NOMO-1 treated with DMSO at 0.1 percent for 48 hours (cell line): ENCODE measurements around the gene LGALS3BP.

Source experiments
- DNase-seq: peaks from one replicate; lab custom pipeline; 2025; ENCODE audit not compliant: unreplicated experiment; lab: John Stamatoyannopoulos, UW

The LGALS3BP gene

DNA sequence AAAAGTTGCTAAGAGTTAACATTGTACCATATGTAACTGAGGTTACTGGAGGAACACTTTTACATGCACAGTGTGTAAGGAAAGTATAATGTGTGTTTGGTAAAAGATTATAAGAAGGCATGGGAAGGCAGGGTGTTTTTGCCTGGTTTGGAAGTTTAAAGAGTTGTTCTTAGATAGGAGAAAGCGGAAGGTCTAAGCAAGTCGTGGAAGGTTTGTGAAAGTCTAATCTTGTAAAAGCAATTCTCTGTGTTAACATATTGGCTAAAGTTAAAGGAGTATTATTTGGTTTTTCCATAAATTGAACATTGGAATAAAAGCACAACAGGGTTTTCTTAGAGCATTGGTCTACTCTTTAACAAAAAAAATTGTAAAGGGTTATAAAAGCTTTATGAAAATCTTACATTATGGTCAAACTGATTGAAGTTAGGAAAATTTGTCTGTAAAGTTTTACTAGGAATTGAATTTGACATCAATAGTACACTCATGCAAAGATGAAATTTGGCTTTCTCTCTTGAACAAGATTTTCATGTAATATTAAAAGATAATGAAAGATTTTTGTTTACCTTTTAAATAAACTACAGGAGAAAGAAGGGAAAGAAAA lies 34.5 kb upstream of the LGALS3BP start:
- DNase-seq: no peak

GRCh38 chr17:79012563-79013134 lies 32.9 kb upstream of the LGALS3BP start:
- DNase-seq: no peak

GRCh38 chr17:79011451-79012147 lies 31.9 kb upstream of the LGALS3BP start:
- no peak for DNase-seq

DNA sequence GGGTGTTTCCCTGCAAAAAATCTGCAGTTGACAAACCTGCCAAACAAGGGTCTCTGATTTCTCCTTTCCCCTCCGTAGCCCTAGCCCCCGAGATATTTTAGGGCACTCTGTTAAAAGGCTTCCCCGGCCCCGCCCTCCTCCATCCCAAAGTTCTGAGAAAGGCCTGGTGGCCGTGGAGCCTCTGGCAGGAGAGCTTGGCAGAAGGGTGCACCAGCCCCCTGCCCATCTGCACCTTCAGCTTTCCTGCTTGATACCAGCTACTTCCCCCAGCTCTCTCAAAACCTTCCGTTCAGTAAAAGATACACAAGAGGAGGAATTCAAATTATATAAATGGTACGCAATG lies 30.6 kb upstream of the LGALS3BP start:
- no peak for DNase-seq

DNA sequence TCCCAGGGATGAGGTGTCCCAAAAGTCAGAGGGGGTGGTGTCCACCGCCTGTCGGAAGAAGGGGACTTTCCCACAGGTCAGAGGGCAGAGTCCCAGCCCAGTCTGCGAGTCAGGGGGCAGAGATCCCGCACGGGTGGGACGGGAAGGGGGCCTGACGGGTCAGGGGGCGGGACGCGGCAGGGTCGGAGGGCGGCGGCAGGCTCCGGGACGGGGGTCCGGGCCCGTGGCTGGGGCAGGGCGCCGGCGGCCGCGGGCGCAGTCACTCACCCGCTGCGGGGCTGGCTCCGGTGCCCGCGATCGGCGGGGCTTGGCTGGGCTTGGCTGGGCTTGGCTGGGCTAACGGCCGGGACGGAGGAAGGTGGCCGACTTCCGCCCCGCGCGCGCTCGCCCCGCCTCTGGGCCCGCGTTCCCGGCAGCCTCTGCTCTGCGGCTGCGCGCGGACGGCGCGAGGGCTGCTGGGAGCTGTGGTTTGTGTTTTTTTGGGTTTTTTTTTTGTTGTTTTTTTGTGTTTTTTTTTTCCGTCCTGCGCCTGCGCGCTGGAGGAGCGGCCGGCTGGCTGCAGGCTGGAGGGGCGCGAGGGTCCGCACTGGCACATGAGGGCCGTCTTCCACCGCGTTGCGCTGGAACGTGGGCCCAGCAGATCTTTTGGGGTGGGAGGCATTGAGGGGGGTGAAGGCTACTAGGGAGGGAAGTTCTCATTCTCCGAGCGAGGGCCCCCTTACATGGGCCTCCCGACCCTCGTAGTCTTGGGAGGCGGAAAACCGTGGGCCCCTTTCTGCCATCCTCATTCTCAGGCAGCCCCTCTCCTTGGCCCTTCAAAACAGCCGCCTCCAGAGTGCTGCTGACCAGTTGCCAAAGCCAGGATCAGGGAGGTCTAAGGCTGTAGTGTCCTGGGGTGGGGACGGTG lies 29.9 kb upstream of the LGALS3BP start, which contains the start of gene CANT1:
Gene CANT1 (minus strand): TSS at position 368 of the 907 bp plus-strand sequence. CDS start 12,142 bp downstream, outside the sequence.
- peak; percentile 71 for DNase-seq

DNA sequence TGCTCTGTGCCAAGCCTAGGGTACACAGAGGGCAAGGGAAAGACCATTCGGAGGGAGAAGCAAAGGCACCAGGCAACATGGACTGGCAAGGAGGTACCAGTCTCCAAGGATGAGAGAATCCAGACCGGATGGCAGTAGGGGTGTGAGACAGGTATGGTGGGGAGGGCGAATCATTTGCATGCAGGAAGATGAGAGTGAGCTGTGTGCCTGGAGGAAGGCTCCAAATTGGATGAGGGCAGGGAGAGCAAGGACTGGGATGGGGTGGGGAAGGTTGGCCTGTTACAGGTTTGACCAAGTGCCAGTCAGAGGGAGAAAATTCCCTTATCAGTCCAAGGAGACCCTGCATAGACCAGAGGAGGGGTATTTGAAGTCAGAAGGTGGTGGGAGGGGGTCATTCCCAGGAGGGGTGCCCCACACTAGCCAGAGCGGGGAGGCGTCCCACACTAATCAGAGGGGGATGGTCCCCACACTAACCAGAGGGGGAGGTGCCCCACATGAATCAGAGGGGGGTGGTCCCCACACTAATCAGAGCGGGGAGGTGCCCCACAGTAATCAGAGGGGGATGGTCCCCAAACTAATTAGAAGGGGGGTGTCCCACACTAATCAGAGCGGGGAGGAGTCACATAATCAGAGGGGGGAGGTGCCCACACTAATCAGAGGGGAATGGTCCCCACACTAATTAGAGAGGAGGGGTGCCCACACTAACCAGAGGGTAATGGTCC lies 29.1 kb upstream of the LGALS3BP start:
- DNase-seq: no peak

DNA sequence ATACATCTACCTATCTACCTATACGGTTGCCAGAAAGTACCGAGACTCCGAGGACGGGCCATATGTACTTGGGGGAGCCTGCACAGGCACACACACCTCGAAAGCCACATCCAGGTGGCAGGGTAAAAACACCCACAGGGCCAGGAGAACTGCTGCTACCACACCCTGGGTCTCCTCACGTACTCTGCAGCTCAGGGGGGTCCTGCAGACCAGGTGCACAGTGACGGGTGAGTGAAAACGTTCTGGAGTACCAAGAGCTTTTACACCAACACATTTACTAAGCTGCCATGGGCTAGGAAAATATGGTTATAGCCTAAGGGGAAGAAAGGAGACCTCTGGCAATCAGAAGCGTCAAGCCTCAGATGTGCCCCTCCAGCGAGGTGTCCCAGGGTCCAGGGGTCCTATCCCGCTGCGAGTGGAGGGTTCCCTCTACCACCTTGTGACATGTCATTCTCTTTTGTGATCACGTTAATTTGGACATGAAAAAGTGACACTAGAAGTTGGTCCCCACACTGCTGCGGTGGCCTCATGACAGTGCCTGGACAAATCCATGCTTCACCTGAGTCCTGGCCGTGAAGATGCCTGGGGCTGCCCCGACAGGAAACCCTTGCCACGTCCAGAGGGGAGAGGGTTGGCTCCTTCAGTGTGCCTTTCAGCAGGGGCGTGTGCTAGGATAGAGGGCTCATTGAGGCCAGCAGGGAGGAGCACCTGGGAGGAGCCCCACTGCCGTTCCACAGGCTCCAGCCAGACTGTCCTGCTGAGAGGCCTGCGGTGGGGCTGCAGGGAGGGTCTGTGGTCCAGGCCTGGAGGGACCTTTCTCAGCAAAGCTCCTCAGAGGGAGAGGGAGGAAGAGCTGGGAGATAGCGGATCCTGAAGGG lies 28.0 kb upstream of the LGALS3BP start:
- no peak for DNase-seq

- no peak for DNase-seq
Measured at GRCh38 chr17:79006794-79007503, 27.2 kb upstream of the LGALS3BP start.

DNA sequence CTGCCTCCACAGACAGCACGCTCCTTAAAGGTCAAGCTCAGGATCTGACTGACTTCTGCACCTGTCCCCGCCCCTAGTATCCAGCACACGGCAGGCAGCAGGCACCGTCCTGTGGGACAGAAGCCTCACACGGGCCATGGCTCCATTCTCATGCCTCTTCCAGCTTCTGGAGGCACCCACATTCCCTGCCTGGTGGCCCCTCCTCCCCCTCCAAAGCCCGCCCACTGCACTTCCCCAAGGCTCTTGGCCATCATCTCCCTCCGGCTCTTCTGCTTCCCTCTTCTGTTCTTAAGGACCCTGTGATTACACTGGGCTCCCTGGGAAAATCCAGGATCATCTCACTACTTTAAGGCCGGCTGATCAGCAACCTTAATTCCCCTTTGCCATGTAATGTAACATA lies 26.3 kb upstream of the LGALS3BP start:
- no peak for DNase-seq

GRCh38 chr17:79005063-79005861 lies 25.5 kb upstream of the LGALS3BP start:
- no peak for DNase-seq

DNA sequence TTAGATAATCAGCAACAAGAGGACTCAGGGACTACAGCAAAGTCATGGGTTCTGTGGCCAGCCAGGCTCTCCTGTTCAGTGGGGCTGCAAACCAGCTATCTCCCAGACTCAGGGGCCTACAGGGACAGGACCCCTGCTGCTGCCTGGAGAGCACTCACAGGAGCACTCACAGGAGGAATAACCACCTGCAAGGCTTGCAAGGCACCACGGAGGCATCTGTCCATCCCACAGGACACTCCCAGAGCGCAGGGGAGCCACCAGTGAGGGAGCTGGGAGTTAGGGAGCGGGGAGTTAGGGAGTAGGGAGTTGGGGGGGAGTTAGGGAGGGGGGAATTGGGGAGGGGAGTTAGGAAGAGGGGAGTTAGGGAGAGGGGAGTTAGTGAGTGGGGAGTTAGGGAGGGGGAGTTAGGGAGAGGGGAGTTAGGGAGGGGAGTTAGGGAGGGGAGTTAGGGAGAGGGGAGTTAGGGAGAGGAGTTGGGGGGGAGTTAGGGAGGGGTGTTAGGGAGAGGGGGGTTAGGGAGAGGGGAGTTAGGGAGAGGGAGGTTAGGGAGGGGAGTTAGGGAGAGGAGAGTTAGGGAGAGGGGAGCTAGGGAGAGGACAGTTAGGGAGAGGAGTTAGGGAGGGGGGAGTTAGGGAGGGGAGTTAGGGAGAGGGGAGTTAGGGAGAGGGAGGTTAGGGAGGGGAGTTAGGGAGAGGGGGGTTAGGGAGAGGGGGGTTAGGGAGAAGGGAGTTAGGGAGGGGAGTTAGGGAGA lies 24.1 kb upstream of the LGALS3BP start:
- DNase-seq: no peak

DNA sequence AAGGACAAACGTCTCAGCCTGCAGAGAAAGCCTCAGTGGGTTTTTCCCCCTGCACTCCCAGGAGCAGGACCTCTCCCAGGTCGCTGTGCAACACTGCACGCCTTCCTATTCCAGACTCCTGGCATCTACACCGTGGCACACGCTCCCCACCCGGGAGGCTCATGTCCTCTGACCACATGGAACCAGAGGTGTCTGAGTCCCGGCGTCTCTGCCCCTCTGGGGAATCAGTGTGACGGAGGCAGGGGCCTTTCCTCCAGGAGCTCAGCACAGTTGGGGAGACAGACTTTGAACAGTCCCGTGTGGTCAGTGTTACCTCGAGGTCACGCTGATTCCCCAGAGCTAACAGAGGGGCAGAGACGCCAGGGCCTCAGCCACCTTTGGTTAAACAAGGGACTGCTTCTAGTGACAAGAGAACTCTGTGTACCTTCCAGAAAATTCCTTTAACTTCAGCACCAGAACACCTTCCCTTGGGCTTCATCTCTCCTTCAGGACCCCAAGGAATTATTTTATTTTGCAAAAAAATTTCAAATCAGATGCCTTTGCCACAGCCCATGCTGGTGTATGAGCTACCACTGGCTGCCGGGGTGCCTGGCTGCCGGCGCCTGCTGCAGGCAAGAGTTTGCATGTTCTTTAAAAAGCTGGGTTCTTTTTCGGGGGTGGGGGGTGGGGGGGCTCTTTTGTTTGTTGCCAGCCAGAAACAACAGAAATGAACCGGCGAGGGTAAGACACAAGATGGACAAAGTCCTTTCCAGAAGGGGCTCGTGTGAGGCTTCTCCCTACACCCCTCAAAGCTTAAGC lies 23.3 kb upstream of the LGALS3BP start:
- no peak for DNase-seq

DNA sequence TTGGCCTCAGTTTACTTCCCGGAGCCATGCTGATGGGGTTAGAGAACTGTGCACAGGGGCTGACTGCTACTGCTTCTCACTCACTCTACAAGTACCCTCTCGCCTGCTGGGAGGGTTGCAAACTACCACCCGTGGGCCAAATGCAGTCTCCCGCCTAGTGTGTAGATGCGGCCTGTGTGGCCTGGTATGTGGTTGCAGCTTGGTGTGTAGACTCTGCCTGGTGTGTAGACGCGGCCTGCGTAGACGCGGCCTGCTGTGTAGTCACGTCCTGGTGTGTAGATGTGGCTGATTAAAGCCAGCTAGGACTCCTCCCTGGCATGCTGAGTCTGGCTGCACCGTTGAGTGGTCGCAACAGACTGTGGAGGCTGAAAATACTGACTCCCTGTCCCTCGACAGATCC lies 22.6 kb upstream of the LGALS3BP start:
- no peak for DNase-seq

- no peak for DNase-seq
Measured at GRCh38 chr17:79001190-79002020, 21.7 kb upstream of the LGALS3BP start.

- no peak for DNase-seq
Measured at GRCh38 chr17:79000396-79001189, 20.9 kb upstream of the LGALS3BP start.
